Spleen (tissue), 11 donors: ENCODE data around the gene PTGDR2. TPM values are rescaled to one million over a fixed set of nuclear protein-coding genes. Genes with fewer than 3 reads are reported as not detected.

ENCODE experiments used
- DNase-seq: peaks from one replicate; pipeline ENCODE4 v3.0.0-alpha.2; 2020
- H3K27ac ChIP-seq, 8 donors: fragments of 200-600 bp; sonication (generic) in 7 of 8; 1 replicate in 4 of 8; 2 replicates in 4 of 8; pipeline versions ENCODE4 v1.5.0 to v1.8.0; 2016 to 2021; ENCODE audit warnings: inconsistent platforms in 4 of 8, mild to moderate bottlenecking in 4 of 8, moderate library complexity in 1 of 8
- H3K27me3 ChIP-seq, 7 donors: fragments of 200-600 bp; sonication (generic) in 6 of 7; replicated peaks in 1 of 7; 1 replicate in 4 of 7; 2 replicates in 3 of 7; pipeline versions ENCODE4 v1.5.0 to v1.8.0; 2016 to 2021; ENCODE audit warnings: inconsistent platforms in 3 of 7, mild to moderate bottlenecking in 1 of 7
- H3K36me3 ChIP-seq, 6 donors: fragments of 200-600 bp; sonication (generic) in 5 of 6; 1 replicate in 4 of 6; 2 replicates in 2 of 6; pipeline versions ENCODE4 v1.5.0 to v1.8.0; 2016 to 2021; ENCODE audit warnings: inconsistent platforms in 2 of 6
- H3K4me1 ChIP-seq, 6 donors: fragments of 200-600 bp; sonication (generic) in 5 of 6; 1 replicate in 3 of 6; 2 replicates in 3 of 6; pipeline versions ENCODE4 v1.5.0 to v1.8.0; 2016 to 2021; ENCODE audit warnings: inconsistent platforms in 3 of 6
- H3K4me3 ChIP-seq, 8 donors: fragments of 200-600 bp; sonication (generic) in 7 of 8; 1 replicate in 4 of 8; 2 replicates in 4 of 8; pipeline versions ENCODE4 v1.5.0 to v1.8.0; 2016 to 2021; ENCODE audit warnings: inconsistent platforms in 4 of 8, mild to moderate bottlenecking in 4 of 8, moderate library complexity in 2 of 8
- H3K9me3 ChIP-seq, 8 donors: fragments of 200-600 bp; sonication (generic) in 7 of 8; 1 replicate in 4 of 8; 2 replicates in 4 of 8; pipeline versions ENCODE4 v1.5.0 to v1.8.0; 2016 to 2021; ENCODE audit warnings: inconsistent platforms in 4 of 8
- CTCF ChIP-seq, 11 experiments: fragments of 200-600 bp in 7 of 11; fragments of 450-650 bp in 4 of 11; sonication (generic) in 4 of 11; IDR thresholded peaks in 8 of 11; conservative IDR thresholded peaks in 3 of 11; 1 replicate in 7 of 11; 2 replicates in 4 of 11; pipeline versions ENCODE4 v1.4.0 to v1.8.0; 2016 to 2021; ENCODE audit warnings: antibody characterized with exemption in 11 of 11, inconsistent platforms in 4 of 11, mild to moderate bottlenecking in 1 of 11
- POLR2A ChIP-seq, 3 donors: fragments of 450-650 bp; IDR thresholded peaks; one replicate each; pipeline ENCODE4 v1.5.1; 2017; ENCODE audit warnings: antibody characterized with exemption in 3 of 3, mild to moderate bottlenecking in 1 of 3
- POLR2AphosphoS5 ChIP-seq, 3 donors: sonication (generic); formaldehyde crosslinking; IDR thresholded peaks; one replicate each; pipeline ENCODE4 v1.5.1; 2017; ENCODE audit warnings: antibody characterized with exemption in 3 of 3
- WGBS, 5 donors: extraction: QIAGEN DNeasy Blood & Tissue Kit in 3 of 5; methylation state at CpG; one replicate each; pipeline versions ENCODE4 v1.1.5 to v1.1.7; 2013 to 2018; 5-methylcytosine and 5-hydroxymethylcytosine counted together
- intact Hi-C: fragments of 100-400 bp; cut with DNase I; formaldehyde crosslinking; loops from one replicate; pipeline ENCODE4 v1.15.0; 2023; ENCODE audit warnings: low total_unique reads
- polyA plus RNA-seq, 3 donors: library from polyadenylated mRNA; stranded (reverse); fragments of 200-250 nt; gene quantifications; one replicate each; pipeline ENCODE4 v1.2.1, GENCODE V29; 2013
- total RNA-seq, 7 donors: library from RNA; depleted of rRNA in 3 of 7; stranded (reverse); fragments of >200 nt in 3 of 7; fragmentation: NEBNext Ultra II Directional in 4 of 7; extraction: Animal tissue kit (Norgen Biotek cat#: 25700) in 4 of 7; gene quantifications; one replicate each; pipeline versions ENCODE4 v1.1.0 to v1.2.1, GENCODE V29; 2016 to 2021
- donor health status: healthy with polysubstance abuse.
- donor health status: DM: no; HTN: no; CAD: no; lungs with moderate emphysema.
- donor health status: DM: no; HTN: no; CAD: no.
- donor health status: Bipolar disorder and iron deficiency.
- donor health status: healthy.
- donor health status: DM: no; HTN: no; CAD: no.
- donor health status: DM: yes; HTN: yes; CAD: no.

The PTGDR2 gene
- total and polyA plus RNA-seq, 10 donors, result 0.10 to 1.1 (median 0.26) TPM; not detected in 1

GRCh38 chr11:60847896-60848295 lies 7.9 kb downstream of the PTGDR2 start:
- no peak for DNase-seq
- no peaks in the 10 kb centered on the region for H3K27me3 ChIP-seq
- intact Hi-C loops, result no loop called here
- no peak overlapping the region for H3K27ac ChIP-seq
- no peaks in the 10 kb centered on the region for H3K9me3 ChIP-seq
- TF ChIP-seq CTCF (IDR thresholded peaks at IDR 0.05 in 8 of 11, conservative IDR thresholded peaks at IDR 0.05 in 3 of 11), result no peak
- no peak for TF ChIP-seq POLR2AphosphoS5 (IDR thresholded peaks at IDR 0.05)
- no peak for TF ChIP-seq POLR2A (IDR thresholded peaks at IDR 0.05)
- 85 to 94% (median 87%) methylated on average over 12 of the region's 12 CpGs for WGBS, 5 donors
- H3K36me3 ChIP-seq, result peaks cover 0 to 75% (median 53%) of the 10 kb centered on the region in 6 donors
- H3K4me3 ChIP-seq, result no peak overlapping the region
- H3K4me1 ChIP-seq, result peaks cover 14 to 37% (median 27%) of the 10 kb centered on the region in 6 donors

- Histone ChIP-seq H3K4me3 (no peak overlapping the region), H3K9me3 (no peaks in the 10 kb centered on the region), H3K36me3 (peaks cover 0 to 69% (median 50%) of the 10 kb centered on the region in 6 donors), H3K4me1 (peaks cover 20 to 43% (median 34%) of the 10 kb centered on the region in 6 donors), H3K27ac (no peak overlapping the region), H3K27me3 (no peaks in the 10 kb centered on the region)
- no peak for DNase-seq
- TF ChIP-seq POLR2AphosphoS5 (IDR thresholded peaks at IDR 0.05), result no peak
- intact Hi-C loops, result no loop called here
- WGBS, 5 donors, result 74 to 84% (median 75%) methylated on average over 13 of the region's 13 CpGs
These were observed 8.5 kb downstream of the PTGDR2 start for GRCh38 chr11:60847281-60847680.

- 82 to 87% (median 86%) methylated on average over 8 of the region's 8 CpGs for WGBS, 5 donors
- H3K36me3 ChIP-seq, result peaks cover 0 to 49% (median 33%) of the 10 kb centered on the region in 6 donors
- DNase-seq, result no peak
- intact Hi-C loops, result no loop called here
- H3K27me3 ChIP-seq, result no peaks in the 10 kb centered on the region
- no peaks in the 10 kb centered on the region for H3K9me3 ChIP-seq
- peaks cover 20 to 59% (median 44%) of the 10 kb centered on the region in 6 donors for H3K4me1 ChIP-seq
- no peak overlapping the region for H3K27ac ChIP-seq
- H3K4me3 ChIP-seq, result no peak overlapping the region
- TF ChIP-seq POLR2A (IDR thresholded peaks at IDR 0.05) (no peak), POLR2AphosphoS5 (IDR thresholded peaks at IDR 0.05) (no peak), CTCF (IDR thresholded peaks at IDR 0.05 in 8 of 11, conservative IDR thresholded peaks at IDR 0.05 in 3 of 11) (no peak)
These were observed 10.4 kb downstream of the PTGDR2 start for GRCh38 chr11:60845338-60845737.

GRCh38 chr11:60844870-60845221 lies 10.9 kb downstream of the PTGDR2 start:
- no peak for TF ChIP-seq CTCF (IDR thresholded peaks at IDR 0.05 in 8 of 11, conservative IDR thresholded peaks at IDR 0.05 in 3 of 11)
- TF ChIP-seq POLR2A (IDR thresholded peaks at IDR 0.05), result no peak
- H3K9me3 ChIP-seq, result no peaks in the 10 kb centered on the region
- no peak overlapping the region for H3K27ac ChIP-seq
- DNase-seq, result no peak
- 41 to 66% (median 54%) methylated on average over 4 of the region's 4 CpGs for WGBS, 5 donors
- peaks cover 20 to 59% (median 44%) of the 10 kb centered on the region in 6 donors for H3K4me1 ChIP-seq
- no peaks in the 10 kb centered on the region for H3K27me3 ChIP-seq
- peaks cover 0 to 44% (median 28%) of the 10 kb centered on the region in 6 donors for H3K36me3 ChIP-seq
- intact Hi-C loops, result loop anchor here (5.0 kb wide), 1 partner anchor 57 kb away; no protein-coding TSS in a partner anchor
- H3K4me3 ChIP-seq, result peak overlapping the region in 2 of 8 donors; percentile 76 to 86
